GM18508 (cell line): Measurements from ENCODE around the gene SCRG1.

Experiments used
- ATAC-seq: cut with Tn5 transposase; IDR thresholded peaks from one replicate; pipeline ENCODE4 v1.9.1; 2021; ENCODE audit warnings: moderate number of reproducible peaks; ENCODE audit not compliant: insufficient read depth, unreplicated experiment

Gene SCRG1

DNA sequence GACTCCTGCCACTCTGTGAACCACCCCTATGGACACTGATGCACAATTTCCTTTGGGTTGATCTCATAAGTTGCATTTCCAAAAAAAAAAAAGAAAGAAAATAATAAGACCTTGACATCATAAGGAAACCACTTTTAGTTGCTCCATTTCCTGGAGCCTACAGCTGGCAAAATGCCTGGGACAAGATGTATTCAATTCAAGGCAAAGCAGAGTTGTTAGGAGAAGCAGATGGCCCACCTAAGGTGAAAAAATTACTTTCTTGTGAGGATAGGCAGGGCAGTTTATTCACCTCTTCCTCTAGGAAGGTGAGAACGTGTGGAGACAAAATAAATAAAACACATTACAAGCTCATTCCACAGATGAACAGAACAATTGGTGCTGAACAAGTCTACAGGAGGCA lies 14.1 kb upstream of the SCRG1 start:
- ATAC-seq = no peak

GRCh38 chr4:173411106-173411693 lies 12.3 kb upstream of the SCRG1 start:
- ATAC-seq = no peak

GRCh38 chr4:173410079-173410478 lies 11.2 kb upstream of the SCRG1 start:
- no peak for ATAC-seq

DNA sequence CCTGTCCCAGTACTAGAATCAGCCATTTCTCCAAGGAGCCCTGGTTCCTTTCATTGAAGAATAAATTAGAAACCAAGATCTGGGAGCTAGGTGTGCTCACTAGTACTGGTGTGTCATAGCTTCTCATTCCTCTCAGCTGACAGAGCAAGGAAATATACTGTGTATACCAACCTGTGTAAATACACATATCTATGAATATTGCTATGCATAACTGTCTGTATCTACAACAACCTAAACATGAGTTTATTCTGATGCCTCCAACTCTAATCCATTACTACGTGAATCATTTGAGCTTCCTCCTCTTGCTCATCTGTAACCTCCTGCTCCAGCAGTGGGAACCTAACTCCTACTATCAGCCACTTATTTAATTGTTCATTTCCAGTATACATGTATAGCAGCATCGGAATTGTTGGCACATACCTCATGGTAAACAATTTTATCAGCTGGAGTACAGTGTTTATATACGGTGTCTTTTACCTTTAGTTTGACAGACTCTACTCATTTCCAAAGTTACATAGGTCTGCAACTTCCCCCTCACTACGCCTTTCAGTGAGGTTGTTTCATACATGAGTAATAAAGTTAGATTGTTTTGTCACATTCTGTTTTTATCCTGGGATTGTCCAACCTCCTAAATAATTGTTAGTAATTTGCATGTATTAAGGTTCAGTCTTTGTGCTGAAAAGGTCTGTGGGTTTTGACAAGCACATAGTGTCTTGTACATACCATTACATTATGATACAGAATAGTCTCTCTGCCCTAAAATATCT lies 7.1 kb upstream of the SCRG1 start:
- ATAC-seq = peak; percentile 69

GRCh38 chr4:173404296-173404865 lies 5.5 kb upstream of the SCRG1 start:
- ATAC-seq = no peak

DNA sequence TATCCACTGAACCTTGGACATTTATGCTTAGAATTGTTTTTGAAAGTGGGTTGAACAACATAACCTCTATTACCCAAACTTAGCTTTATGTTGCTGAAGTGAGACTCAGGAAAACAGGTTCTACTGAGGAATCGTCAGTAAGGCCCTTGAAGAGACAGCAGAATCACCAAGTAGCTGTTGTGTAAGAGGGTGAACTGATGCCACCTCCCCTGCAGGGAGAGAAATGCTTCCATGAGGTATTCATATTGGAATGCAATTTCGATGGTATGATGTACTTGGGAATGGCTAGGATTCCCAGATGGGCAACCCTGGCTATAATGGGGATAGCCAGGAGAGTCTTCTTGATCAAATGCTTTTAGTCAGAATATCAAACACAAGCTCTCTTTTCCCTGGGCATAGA lies 4.1 kb upstream of the SCRG1 start:
- ATAC-seq = no peak

DNA sequence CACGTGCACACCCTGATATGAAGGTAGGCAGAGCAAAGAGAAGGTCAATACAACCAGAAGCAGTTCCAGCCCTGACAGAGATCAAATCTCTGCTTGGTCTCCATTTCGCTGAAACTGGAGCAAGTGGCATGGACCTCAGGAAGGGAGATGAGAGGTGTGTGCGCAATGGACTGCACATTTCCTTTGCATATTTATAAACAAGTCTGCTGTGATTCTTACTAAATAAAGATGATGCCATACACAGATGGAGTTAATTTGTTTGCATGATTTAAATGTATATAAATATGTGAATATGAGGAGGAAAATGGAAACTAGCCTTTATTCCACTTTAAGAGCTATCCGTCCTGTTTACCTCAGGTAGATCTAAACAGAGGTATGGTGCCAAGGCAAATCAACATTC lies 2.1 kb upstream of the SCRG1 start:
- no peak for ATAC-seq

- no peak for ATAC-seq
Measured at GRCh38 chr4:173398220-173398619, 696 bp downstream of the SCRG1 start.

DNA sequence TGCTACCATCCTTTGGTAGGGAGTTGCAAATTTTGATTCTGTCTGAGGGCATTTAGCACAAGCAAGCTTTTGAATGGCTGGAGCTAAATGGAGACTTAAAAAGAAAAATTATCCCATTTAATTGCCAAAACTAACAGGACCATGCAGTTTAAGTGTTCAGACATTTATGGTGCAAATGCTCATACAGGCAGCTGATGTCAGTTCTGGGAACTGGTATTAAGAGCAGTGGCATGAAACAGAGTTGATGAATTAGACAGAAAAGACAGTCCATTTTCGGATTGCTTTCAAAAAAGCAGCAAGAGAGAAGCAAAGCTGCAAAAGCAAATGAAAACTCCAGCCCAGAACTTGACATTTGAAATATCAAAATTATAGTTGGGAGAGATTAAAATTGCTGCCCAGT lies 1.3 kb downstream of the SCRG1 start:
- ATAC-seq = no peak

GRCh38 chr4:173391701-173392100 lies 7.2 kb downstream of the SCRG1 start:
- no peak for ATAC-seq

- no peak for ATAC-seq
Measured at GRCh38 chr4:173386751-173387150, 12.2 kb downstream of the SCRG1 start.

DNA sequence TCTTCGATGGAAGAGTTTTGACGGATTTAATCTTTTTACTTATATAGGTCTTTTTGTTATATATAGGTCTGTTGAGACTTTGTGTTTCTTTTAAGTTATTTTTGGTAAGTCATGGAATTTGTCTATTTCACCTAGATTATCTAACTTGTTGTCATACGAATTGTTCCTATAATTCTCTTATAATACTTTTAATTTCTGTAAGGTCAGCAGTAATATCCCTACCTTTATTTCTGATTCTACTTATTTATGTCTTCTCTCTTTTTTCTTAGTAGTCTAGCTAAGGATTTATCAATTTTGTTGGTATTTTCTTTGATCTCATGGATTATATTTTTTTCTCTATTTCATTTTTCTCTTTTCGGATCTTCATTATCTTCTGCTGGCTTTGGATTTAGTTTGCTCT lies 16.6 kb downstream of the SCRG1 start:
- no peak for ATAC-seq

GRCh38 chr4:173381610-173382009 lies 17.3 kb downstream of the SCRG1 start:
- no peak for ATAC-seq

GRCh38 chr4:173380987-173381386 lies 17.9 kb downstream of the SCRG1 start:
- no peak for ATAC-seq

DNA sequence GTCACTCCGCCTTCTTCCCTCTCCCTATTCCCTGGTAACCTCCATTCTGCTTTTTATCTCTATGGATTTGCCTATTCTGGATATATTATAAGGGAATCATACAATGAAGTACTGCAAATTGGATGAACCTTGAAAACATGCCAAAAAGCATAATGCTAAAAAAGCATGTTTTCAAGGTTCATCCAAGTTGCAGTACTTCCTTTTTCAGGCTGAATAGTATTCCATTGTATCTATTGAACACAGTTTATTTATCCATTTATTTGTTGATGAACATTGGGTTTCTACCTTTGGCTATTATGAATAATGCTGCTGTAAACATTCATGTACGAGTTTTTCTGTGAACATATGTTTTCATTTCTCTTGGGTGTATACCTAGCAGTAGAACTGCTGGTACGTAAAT lies 19.0 kb downstream of the SCRG1 start:
- no peak for ATAC-seq

DNA sequence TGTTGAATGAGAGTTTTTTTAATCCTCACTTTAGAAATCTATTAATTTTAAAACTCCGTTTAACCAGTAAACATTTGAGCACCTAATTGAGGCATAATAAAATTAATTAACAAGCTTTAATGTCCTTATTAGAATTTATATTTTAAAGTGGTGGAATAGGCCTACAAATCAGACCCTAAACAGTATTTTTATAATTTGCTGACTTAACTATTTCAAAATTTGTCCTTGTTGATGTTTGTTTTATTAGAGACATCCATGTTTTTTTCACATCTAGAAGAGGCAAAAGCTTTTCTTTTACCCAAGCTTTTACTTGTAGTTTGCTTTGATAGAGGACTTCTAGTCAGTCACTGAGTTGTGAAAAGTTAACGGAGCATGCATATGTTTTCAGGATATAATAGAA lies 24.3 kb downstream of the SCRG1 start:
- ATAC-seq = no peak

DNA sequence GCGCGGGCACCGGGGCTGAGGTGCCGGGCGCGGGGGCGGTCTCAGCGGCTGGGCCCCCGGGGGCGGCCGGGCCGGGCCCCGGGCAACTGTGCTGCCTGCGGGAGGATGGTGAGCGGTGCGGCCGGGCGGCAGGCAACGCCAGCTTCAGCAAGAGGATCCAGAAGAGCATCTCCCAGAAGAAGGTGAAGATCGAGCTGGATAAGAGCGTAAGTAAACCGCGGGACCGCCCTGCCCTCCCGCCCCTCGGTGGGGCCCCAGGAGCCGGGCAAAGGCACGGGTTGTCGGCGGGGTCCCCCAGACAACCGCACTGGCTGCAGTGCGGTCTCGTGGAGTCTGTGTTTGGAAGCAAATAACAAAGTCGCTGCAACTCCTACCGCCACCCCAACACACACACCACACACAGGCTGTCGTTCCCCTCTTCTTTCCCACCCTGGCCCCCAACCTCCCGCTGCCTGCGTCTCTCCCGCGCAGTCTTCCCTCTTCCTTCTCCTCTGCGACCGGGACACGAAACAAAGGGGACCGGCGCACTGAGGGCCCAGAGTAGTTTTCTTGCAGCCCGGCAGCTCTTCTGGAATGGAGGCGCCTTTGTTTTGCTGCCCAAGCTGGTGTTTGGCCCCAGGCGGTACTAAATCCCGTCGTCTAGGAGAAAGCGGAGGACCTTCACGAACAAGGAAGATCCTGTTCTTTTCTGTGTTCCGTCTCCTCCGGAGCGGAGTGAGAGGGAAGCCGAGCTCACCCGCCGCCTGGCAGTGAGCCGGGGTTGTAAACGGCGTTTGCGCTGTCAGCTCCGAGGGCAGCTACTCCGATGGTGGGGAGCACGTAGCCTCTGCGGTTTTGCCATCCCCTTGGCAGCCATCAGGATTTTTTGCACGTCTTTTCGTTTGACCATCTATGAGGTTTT lies 27.4 kb downstream of the SCRG1 start:
- peak; percentile 0 for ATAC-seq

DNA sequence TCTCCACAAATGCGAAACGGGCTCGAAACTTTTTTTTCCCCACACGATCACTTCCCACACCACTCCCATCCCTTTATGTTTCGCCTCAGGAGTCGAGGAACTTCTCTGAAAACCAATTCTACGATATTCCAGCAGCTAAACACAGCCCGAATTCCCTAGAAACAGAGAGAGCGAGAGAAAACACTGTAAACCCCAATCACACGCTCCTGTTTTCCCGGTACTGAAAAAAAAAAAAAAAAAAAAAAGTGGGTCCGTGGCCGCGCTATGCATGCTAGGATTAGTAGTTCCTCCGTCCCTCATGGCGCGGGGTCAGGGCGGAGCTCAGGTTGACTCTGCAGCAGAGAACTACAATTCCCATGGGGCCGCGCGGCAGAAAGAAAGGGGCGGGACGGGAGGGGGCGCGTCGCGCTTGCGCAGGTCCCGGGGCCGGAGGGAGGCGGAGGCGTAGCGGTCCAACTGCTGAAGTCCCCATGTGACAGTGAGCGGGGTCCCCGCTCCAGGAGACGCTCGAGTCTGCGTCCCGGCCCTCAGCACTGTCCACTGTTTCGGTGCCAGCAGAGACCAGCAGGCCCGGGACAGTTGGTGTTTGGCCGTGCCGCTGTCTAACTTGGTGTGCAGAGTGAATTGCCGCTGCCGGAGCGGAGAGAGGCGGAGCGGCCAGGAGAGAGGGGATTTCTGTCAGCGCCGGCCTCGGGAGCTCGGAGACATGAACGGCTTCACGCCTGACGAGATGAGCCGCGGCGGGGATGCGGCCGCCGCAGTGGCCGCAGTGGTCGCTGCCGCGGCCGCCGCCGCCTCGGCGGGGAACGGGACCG lies 28.2 kb downstream of the SCRG1 start, which contains the start of gene SAP30:
Gene SAP30 (plus strand): TSS at position 478 of the 815 bp plus-strand sequence. CDS start 229 bp downstream, at position 707.
- ATAC-seq = peak; percentile 60

GRCh38 chr4:173370130-173370476 lies 28.8 kb downstream of the SCRG1 start:
- ATAC-seq = no peak

DNA sequence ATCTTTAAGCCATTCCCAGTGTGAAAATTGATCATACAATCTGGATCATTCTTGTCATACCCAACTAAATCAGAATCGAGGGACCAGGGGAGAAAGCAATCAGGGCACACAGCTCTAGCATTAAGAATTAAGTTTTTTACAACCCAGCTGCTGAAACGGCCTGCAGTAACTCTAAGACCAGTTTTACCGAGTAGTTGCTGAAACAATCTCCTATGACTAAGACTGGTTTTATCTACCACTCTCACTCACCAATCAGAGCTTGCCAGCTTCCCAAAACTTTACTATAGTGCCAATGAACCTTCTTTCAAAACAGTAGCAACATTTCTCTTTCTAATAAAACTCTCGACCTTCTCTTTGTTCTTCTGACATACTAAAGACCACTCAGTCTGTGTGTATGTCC lies 31.0 kb downstream of the SCRG1 start:
- no peak for ATAC-seq
